Panc1 (cell line): ENCODE results near the gene SEMA4B. TPM values are rescaled to one million over a fixed set of nuclear protein-coding genes. Genes with fewer than 3 reads are reported as not detected.

ENCODE experiments used
- ATAC-seq: fragments of 200-7000 bp; cut with Tn5 transposase; 2 replicates; pipeline ENCODE4 v1.9.1; 2020; ENCODE audit warnings: mild to moderate bottlenecking, moderate library complexity
- BruUV-seq: library from RNA; stranded (reverse); fragments of 400-500 nt; replicated peaks from 2 replicates; lab custom pipeline; 2021; lab: Mats Ljungman, UMichigan
- CTCF ChIA-PET: fragments of 300-600 bp; sonication (Branson Sonifier 250); formaldehyde crosslinking; loops from one replicate; lab custom pipeline; 2022; ENCODE audit warnings: antibody characterized with exemption; lab: Charles Lee
- POLR2A ChIA-PET: fragments of 300-600 bp; sonication (Branson Sonifier 250); formaldehyde crosslinking; loops from one replicate; lab custom pipeline; 2022; ENCODE audit warnings: antibody characterized with exemption; lab: Charles Lee
- DNase-seq: peaks from one replicate; pipeline ENCODE4 v3.0.0-alpha.2; 2010; ENCODE audit warnings: low read depth, low spot score
- H3K27ac ChIP-seq: 2 replicates; pipeline ENCODE4 v1.5.1; 2011; ENCODE audit warnings: mild to moderate bottlenecking, low read length, inconsistent platforms
- H3K27me3 ChIP-seq: fragments of 200-500 bp; sonication (Bioruptor generic); 2 replicates; pipeline ENCODE4 v1.6.0; 2014; ENCODE audit warnings: low read length, inconsistent platforms; ENCODE audit not compliant: control insufficient read depth, insufficient read depth
- H3K36me3 ChIP-seq: fragments of 200-500 bp; sonication (Bioruptor generic); 2 replicates; pipeline ENCODE4 v1.5.1; 2014; ENCODE audit warnings: inconsistent platforms, mild to moderate bottlenecking, low read length, moderate library complexity; ENCODE audit not compliant: control insufficient read depth, insufficient read depth
- H3K4me1 ChIP-seq: 2 replicates; pipeline ENCODE4 v1.5.1; 2011; ENCODE audit warnings: inconsistent platforms, mild to moderate bottlenecking, low read length, moderate library complexity; ENCODE audit not compliant: control insufficient read depth, insufficient read depth
- H3K4me3 ChIP-seq, 2 experiments: 2 replicates each; pipeline ENCODE4 v1.5.1; 2011 to 2012; ENCODE audit warnings: low read depth in 2 of 2, low read length in 2 of 2, mild to moderate bottlenecking in 2 of 2, inconsistent platforms in 1 of 2, moderate library complexity in 1 of 2
- H3K9me3 ChIP-seq: fragments of 200-500 bp; sonication (Bioruptor generic); 2 replicates; pipeline ENCODE4 v1.5.1; 2014; ENCODE audit warnings: low read depth, mild to moderate bottlenecking, inconsistent platforms, low read length, moderate library complexity; ENCODE audit not compliant: control insufficient read depth, insufficient read depth
- CTCF ChIP-seq: fragments of 450-650 bp; IDR thresholded peaks from 2 replicates; pipeline ENCODE4 v1.5.1; 2017; ENCODE audit warnings: mild to moderate bottlenecking
- POLR2AphosphoS5 ChIP-seq: IDR thresholded peaks from 2 replicates; pipeline ENCODE4 v1.6.1; 2012; ENCODE audit warnings: mild to moderate bottlenecking, low read depth, low read length, moderate library complexity
- REST ChIP-seq, 2 experiments: IDR thresholded peaks; 2 replicates each; pipeline ENCODE4 v1.6.1; 2011 to 2012; ENCODE audit warnings: low read depth in 2 of 2, control low read depth in 1 of 2, low read length in 1 of 2, mild to moderate bottlenecking in 1 of 2, moderate library complexity in 1 of 2; ENCODE audit not compliant: insufficient read depth in 1 of 2
- SIN3A ChIP-seq: IDR thresholded peaks from 2 replicates; pipeline ENCODE4 v1.6.1; 2012; ENCODE audit warnings: low read depth, mild to moderate bottlenecking, low read length, moderate library complexity, borderline replicate concordance; ENCODE audit not compliant: insufficient read depth
- TCF7L2 ChIP-seq: IDR thresholded peaks from 2 replicates; pipeline ENCODE4 v1.6.1; 2011; ENCODE audit warnings: mild to moderate bottlenecking, low read depth, low read length, inconsistent platforms
- in situ Hi-C: cut with HindIII; loops from 2 replicates; pipeline ENCODE4 v1.10.0; 2016; ENCODE audit warnings: low sequenced_read_pairs, low pct_unique_long_range_greater_than_20kb
- intact Hi-C: fragments of 100-400 bp; cut with micrococcal nuclease; formaldehyde crosslinking; loops from one replicate; pipeline ENCODE4 v1.10.0; 2022; ENCODE audit not compliant: unreplicated experiment
- total RNA-seq: library from RNA; stranded (reverse); gene quantifications from one replicate; pipeline ENCODE4 v1.2.1, GENCODE V29; 2021; ENCODE audit not compliant: unreplicated experiment

SEMA4B gene
- total RNA-seq, 1 experiment from 2014 or later, result 600 TPM

DNA sequence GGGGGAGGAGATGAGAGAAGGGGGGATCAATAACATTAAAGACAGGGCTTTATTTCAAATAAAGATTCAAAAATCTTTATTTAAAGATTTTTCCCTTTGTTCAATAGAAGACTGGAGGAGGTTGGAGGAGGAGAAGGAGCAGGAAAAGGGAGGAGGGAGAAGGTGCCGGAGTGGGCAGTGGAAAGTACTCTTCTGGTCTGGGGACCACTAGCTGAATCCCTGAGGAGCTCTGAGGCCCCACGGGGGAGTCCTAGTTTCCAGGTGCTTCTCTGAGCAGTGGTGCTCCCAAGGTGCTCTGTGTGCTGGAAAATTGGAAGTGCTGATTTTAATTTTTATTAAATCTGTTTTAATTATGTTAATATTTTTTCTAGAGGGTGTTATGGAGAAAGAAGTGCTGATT lies 19.4 kb upstream of the SEMA4B start:
- BruUV-seq, result no TSS peak
- TF ChIP-seq POLR2AphosphoS5 (no peak), REST (IDR thresholded peaks at IDR 0.05; ENCODE audit: insufficient read depth in 1 of 2, low read depth in 2 of 2, low read length in 1 of 2) (no peak), TCF7L2 (no peak), SIN3A (no peak), CTCF (no peak)
- Histone ChIP-seq H3K27me3 (no peaks in the 10 kb centered on the region), H3K27ac (peak overlapping the region; percentile 99), H3K4me1 (peaks cover 60% of the 10 kb centered on the region), H3K4me3 (peak overlapping the region in 1 of 2 experiments; percentile 20; a peak in 2 of 4 replicates), H3K9me3 (no peaks in the 10 kb centered on the region), H3K36me3 (no peaks in the 10 kb centered on the region)
- ChIA-PET POLR2A (interaction anchor here (0.7 to 1.1 kb wide), 2 partner anchors 16 to 19 kb away, joined by 7 to 10 read pairs; partner anchors contain the start of gene SEMA4B), CTCF (interaction anchor here (0.5 kb wide), 1 partner anchor 30 kb away, joined by 3 read pairs; no protein-coding TSS in a partner anchor)
- ATAC-seq (no peak), DNase-seq (no peak)
- intact Hi-C loops (no loop called here), in situ Hi-C loops (no loop called here)

GRCh38 chr15:90184119-90184785 lies 16.9 kb upstream of the SEMA4B start:
- H3K36me3 ChIP-seq, result no peaks in the 10 kb centered on the region
- no peaks in the 10 kb centered on the region for H3K27me3 ChIP-seq
- peak overlapping the region; percentile 99 for H3K27ac ChIP-seq
- no peak for TF ChIP-seq CTCF
- peak; percentile 46 for TF ChIP-seq POLR2AphosphoS5
- in situ Hi-C loops, result no loop called here
- H3K9me3 ChIP-seq, result no peaks in the 10 kb centered on the region
- DNase-seq (no peak), ATAC-seq (peak; percentile 81)
- intact Hi-C loops, result no loop called here
- no TSS peak for BruUV-seq
- ChIA-PET POLR2A (interaction anchor here (0.6 to 1.7 kb wide), 5 partner anchors 11 to 1386 kb away, joined by 3 to 8 read pairs (median 5); partner anchors contain the start of gene SEMA4B), CTCF (interaction anchor here (0.6 kb wide), 1 partner anchor 30 kb away, joined by 7 read pairs; no protein-coding TSS in a partner anchor)
- peaks cover 70% of the 10 kb centered on the region for H3K4me1 ChIP-seq
- peak overlapping the region; percentile 49 to 82 for H3K4me3 ChIP-seq
